HG02840 (cell line): ENCODE results near the gene CASZ1.

ENCODE experiments used
- ATAC-seq: cut with Tn5 transposase; IDR thresholded peaks from one replicate; pipeline ENCODE4 v1.9.1; 2021; ENCODE audit warnings: mild to moderate bottlenecking, moderate library complexity, moderate number of reproducible peaks; ENCODE audit not compliant: unreplicated experiment, low FRiP score

Gene CASZ1

DNA sequence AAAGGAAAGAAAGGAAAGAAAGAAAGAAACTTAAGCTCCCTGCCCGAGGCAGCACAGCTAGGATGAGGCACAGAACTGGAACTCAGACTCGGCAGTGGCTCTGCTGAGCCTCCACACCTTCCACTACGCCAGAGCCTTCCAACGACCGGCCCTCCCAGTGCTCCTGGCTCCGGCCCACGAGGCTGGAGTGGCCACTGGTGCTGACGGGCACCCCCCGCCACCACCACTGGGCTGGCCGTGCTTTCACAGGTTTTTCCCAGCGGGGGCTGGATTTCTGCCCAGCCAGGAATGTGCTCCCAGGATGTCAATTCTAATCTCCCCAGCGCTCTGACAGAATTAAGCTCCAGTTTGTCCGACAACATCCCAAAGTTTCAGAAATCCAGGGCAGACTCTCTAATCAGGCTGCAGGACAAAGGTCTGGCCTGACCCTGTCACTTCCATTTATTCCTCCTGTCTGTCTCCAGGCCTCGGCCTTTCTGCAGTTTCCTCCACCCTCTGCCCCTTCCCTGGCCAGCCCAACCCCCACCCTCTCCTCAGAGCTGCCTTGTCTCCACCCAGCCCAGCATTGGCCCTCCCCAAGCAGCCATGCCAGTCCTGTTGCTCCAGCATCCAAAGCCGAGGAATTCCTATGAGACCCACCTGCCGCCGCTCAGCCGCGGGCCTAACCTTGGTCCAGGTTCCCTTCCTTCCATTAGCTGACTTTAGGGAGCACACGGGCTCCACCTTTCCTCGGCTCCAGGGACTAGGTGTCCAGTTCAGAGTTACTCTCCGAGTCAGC is 81.9 kb downstream of the CASZ1 start:
- ATAC-seq = no peak

DNA sequence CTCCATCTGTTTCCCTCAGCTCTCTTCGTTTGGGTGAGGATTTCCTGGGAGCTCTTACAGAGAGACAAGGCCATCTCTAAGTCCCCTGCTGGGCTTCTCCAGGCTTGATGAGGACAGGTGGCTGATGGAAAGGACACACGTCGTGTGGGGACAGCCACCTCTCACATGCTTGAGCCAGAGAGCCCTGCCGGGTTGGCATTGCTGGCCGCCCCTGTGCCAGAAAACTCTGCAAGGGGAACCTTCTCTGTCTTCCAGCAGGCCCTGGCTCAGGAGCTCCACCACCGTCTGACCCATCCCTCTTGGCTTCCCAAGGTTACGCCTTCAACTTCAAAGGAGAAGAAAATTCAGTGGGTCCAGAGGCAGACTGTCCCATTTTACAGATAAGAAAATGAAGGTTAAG is 82.8 kb downstream of the CASZ1 start:
- no peak for ATAC-seq

DNA sequence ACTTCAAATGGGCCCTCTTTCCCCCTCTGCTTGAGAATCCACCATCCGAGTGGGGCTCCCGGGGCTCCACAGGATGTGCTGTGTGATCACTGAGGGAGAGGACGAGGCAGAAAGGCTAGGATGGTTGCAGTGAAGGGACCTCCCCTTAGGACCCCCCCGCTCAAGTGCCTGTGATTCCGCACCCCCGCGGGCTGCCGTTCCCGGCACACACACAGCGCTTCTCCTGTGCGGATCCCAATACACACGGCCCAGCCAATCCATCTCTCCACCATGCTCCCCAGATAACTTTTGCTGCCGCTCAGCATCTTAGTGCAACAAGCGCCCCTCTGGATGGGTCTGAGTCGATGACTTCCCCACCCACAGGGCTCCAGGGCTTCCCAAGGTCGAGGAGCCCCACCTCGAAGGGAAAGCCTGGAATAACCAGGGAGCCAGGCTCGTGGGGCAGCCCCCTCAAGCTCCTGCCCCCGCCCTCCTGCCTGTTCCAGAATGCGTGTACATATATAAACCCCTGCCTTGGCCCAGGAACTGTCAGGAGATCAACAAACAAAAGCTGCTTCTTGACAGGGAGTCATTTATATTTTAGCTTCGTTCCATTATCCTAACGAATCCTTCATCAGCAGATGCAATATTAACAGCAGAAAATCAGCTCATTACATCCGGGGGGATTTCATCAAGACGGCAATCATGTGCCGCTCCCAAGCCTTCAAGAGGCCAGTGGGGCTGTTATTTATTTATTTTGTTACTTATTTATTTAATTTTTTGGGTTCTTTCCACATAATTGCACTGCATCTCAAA is 83.7 kb downstream of the CASZ1 start:
- no peak for ATAC-seq

DNA sequence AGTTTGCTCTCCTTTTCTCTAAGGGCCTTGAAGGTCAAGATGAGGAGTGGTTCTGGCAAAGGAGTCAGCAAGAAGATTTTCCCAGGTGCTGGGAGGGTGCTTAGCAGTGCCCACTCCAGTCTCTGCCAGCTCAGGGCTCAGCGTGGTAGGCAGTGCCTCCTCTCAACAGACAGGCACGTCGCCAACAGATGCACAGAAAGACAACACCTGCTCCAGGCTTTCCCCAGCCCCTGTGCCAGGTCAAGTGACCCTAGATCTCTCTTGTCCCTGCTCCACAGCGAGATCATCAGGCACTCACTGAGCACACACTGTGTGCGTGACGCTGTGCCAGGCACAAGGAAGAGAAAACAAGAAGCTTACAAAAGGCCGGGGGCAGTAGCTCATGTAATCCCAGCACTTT is 86.0 kb downstream of the CASZ1 start:
- ATAC-seq = no peak

DNA sequence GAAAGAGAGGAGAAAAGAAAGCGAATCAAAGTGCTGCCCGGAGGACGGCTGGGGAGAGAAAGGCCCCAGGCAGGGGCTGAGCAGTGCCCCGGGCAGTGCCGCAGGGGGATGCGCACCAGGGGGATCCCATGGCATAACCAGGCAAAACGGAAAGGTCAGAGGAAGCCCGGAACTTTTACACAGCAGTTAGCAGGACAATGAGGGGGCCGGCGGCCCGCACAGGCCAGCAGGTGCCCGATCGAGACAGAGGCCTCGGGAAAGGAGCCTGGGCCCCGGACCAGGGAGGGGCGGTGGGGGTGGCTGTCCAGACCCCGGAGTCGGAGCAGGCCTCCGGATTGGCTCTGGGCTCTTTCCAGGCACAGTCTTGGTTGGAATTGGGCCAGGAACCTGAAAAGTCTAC is 86.8 kb downstream of the CASZ1 start:
- ATAC-seq = no peak

DNA sequence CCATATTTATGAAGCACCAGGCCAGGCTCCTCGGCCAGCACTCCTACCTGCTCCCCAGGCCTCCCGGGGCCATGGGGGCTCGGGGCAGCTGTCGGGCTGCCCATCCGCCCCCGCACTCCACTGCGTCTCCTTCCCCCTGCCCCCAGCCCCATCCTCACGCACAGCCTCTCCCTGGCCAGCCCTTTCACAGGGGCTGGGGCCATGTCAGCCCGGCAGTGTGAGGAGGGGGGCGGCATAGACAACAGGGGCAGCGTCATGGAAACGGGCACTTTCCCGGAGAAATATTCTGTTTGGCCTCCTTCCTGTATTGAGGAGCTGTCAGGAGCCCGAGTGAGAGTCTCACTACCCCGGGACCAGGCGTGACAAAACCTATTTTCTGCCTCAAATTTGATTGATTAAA is 87.3 kb downstream of the CASZ1 start:
- no peak for ATAC-seq

DNA sequence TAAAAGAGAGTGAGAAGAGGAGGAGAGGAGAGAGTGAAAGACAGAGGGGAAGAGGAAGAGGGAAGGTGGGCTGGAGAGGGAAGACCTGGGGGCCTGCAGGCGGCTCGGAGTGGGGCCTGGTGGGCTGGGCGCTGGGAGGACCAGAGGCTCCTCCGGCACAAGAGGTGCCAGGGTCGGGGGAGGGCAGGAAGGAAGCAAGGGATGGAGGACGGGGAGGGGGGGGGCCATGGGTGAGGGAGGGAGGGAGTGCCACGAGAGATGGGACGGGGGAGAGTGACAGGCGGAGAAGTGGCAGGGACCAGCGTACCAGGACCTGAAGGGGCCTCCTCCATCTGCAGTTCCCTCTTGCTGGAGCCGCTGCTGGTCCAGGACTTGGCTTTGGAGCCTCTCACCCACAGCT is 87.7 kb downstream of the CASZ1 start:
- no peak for ATAC-seq

DNA sequence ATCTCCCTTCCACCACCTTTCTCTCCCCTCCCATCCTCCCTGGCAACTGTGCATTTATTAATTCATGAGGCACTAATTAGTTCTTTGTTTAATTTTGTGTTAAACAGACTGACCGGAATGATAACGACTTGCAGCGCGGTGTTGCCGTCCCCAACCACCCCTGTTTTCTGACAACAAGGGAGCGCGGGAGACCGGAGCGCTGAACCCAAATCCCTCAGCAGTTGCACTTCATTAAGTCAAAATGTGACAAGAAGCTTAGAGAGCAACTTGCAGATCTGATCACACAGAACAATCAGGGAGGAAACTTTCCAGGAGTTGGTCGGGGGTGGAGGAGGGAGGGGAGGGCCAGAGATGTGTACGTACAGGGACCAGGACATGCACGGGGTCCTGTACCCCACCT is 89.2 kb downstream of the CASZ1 start:
- no peak for ATAC-seq

DNA sequence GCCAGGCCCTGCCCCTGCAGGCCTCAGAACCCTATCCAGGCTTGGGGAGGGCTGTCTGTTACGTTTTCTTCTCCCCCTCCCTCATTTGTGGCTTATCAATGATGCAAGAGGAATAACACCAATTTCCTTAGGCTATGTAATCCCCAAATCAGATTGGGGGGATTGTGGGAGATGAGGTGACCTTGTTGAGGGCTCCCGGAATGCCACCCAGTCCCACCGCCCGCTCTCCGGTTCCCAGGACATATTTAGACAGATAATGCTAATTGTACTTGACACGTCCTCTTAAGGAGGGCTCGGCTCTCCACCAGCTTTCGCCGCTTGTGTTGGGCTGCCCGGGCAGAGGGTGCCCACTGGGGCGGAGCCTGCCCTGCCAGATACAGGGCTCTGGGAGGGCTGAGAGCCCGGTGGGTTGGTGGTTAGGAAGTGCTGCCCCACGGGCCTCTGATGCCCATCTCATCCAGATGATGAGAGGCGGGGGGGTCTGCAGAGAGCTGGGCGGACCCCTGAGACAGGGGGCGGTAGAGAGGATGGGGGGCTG is 90.0 kb downstream of the CASZ1 start:
- ATAC-seq = no peak

DNA sequence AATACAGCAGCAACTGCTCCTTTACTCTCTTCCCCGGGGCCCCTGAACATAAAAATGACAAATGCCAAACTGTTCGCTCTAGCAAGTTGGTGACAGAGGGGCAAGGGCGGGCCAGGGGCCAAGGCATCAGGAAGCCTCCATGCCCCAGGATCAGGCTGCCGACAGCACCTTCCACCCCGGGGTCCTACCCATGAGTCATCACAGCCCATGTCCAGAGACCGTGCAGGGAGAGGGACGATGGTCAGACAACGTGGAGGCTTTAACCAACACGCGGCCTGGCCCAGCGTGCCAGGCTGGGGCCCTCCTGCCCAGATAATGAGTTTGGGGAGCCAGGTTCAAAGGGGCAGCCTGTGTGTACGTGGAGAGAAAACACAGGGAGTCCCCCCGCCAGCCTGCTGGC is 90.5 kb downstream of the CASZ1 start:
- ATAC-seq = no peak

DNA sequence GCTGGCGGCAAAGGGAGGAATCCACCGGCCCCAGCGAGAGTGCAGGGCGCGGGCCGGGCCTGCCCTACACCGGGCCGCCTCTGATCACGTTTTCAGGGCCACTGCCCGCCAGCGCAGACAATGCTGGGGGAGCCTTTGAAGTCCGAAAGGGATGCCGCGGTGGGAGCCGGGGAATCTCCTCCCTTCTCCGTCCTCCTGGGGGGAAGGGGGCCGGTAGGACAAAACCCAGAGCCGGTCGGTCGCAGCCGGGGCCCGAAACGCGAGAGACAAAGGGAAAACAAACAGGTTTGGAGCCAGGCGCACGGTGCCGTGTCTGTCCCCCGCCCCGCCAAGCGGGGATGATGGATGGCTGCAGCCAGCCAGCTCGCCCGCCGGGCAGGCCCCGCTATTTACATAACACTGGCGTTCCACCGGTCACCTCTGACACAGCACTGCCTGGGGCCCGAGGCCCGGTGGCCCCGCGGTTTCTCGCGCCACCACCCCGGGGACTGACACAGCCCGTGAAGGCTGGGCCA is 92.0 kb downstream of the CASZ1 start:
- ATAC-seq = no peak

DNA sequence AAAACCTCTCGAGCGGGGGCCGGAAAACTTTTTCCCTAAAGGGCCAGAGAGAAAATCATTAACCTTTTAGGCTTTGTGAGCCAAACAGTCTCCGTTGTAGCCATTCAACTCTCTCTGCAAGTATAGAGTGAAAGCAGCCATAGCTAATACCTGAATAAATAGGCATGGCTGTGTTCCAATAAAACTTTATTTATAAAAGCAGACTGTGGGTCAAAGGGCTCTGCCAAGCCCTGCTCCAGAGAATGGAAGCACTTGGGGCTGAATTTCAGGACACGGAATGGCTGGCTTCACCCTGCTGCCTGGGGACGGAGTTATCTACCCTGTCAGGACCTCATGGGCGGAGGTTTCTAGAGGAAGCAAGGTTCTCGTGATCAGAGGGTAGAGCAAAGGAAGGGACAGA is 92.7 kb downstream of the CASZ1 start:
- ATAC-seq = no peak

DNA sequence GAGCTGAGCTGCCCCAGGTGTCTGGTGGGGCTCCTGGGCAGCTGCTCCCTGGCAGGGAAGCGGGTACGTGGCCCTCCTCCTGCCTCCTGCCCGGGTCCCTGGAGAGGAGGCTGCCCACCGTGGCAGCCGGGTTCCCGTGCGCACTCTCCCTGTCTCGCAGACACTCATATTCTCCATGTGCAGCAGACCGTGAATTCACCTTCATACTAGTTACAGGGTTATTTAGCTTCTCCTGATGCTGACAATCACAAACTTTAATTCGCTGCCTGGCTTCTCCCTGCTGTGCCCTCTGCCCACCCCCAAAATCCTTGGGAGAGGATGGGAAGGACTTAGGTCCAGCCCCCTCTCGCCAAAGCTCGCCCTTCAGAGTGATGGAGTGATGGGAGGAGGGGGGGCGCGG is 95.3 kb downstream of the CASZ1 start:
- no peak for ATAC-seq

DNA sequence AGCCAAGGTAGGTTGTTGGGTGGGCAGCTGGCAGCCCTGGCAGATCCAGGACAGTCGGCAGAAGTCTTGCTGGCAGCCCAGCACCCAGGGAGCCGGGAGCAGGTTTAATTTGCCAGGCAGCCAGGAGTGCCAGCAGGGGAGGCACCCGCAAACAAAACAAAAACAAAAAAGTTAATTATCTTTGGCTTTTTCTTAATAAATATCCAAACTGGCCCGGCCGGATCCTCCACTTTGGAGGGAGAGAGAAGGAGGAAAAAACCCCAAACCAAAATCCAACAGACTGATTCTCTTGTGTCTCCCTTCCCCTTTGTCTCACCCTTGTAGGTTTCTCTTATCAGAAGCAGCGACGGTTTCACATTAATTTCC is 97.0 kb downstream of the CASZ1 start:
- ATAC-seq = no peak

DNA sequence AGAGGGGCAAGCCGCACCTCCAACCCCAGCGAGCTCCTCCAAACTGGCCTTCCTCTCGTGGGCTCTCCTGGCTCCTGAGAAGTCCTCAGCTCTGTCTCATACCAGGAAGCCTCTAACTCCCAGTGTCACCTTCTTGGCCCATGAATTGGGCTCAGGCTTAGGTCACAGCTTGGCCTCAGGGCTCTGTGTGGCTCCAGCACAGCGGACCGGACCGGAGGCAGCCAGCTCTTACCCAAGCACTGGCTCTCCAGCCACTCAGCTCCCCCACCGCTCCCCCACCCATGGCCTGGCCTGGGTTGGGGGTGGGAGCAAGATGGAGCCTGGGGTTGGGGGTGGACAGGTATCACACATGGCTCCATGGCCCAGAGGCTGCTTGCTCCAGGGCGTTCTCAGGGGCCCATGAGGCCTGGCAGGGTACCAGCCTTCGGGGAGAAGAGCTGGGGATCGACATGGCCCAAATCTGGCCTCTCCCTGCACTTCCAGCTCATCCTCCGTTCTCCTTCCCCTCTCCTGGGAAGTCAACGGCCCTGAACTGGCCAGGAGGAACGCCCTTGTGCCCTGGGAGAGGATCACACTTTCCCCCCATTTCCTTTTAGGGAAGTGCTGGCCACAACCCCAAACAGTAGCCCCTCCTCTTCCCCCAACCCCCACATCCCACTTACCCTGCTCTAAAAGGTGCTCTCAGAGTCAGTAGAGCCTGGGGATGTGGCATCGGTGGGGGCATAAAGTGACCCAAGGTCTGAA is 97.5 kb downstream of the CASZ1 start:
- ATAC-seq = no peak

DNA sequence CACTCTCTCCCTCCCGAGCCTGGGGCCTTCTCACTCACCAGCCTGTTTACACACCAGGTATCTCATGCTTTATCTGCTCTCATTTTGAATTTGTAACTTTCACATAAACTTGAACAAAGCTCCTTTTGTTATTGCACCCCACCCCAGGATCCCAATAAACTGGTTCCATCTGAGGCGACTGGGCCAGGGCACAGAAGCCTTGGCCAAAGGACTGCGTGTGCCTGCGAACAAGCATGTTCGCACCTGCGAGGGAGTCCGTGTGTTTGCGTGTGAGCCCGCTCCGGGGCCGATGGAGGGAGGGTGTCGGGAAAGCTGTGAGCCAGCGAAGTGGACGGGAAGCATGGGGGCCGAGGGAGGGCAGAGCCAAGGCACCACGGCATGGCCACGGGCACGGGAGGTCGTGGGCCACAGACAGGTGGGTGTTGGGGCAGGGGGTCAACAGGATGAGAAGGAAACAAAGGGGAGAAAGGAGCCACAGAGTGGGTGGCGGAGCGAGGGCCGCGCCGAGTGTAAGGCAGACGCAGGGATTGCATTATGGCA is 98.8 kb downstream of the CASZ1 start:
- ATAC-seq = no peak

DNA sequence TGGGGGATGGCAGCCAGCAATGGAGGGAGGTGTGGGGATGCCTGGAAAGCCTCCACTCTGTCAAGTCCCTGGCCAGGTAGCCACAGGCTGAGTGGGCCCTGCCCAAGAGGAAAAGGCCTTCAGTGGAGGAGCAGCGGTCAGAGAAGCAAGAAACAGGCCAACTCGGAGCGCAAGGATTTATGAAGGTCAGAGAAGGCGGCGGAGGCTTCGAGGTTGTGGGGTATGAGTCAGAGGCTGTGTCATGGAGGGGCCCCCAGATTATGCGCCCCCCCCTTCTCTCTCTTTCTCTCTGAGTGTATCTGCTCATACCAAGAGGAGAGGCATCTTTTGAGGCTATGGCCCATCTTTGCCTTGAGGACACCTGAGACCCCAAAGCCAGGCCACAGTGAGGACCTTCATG is 99.5 kb downstream of the CASZ1 start:
- ATAC-seq = no peak

DNA sequence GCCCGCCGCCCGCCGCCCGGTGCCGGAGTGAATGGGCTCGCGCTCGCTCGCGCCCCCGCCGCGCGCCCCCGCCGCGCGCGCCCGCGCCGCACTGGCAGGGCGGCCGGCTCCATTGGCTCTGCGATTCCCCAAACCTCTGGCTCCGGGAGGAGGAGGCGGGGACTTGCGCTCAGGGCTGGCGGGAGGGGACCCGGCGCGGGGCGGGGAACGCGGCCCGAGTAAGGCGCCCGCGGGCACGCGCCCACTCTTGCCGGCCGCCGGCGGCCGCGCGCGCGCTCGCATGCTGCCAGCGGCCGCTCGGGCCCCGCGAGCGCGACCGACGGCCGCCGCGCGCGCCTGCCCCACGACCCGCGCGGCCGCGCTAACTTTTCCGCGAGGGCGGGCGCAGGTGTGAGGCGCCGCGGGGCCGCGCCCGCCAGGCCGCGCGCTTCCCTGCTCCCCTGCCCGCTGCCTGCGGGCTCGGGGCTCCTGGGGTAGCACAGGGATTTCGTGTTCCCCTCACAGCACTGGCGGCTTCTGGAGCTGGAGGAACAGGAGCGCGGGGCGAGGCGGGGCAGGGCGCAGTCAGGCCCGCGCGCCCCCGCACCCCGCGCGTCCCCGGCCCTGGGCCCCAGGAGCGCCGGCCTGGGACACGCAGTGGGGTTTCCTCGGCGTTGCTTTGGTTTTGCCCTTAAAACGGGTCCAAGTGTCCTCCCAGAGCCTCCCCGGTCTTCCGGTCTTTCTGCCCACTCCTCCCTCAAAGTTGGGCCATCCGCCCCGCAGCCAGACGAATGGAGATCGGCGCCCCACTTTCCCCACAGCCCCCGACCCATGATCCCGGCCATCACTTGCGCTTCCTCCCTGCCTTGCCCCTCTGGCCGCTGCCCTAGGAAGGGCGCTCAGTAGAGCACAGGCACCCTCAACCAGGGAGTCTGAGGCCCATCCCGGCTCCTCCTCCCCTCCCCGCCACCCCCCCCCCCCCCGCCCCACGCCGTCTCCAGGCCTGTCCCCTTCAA is 101.5 kb downstream of the CASZ1 start:
- ATAC-seq = peak; percentile 48

DNA sequence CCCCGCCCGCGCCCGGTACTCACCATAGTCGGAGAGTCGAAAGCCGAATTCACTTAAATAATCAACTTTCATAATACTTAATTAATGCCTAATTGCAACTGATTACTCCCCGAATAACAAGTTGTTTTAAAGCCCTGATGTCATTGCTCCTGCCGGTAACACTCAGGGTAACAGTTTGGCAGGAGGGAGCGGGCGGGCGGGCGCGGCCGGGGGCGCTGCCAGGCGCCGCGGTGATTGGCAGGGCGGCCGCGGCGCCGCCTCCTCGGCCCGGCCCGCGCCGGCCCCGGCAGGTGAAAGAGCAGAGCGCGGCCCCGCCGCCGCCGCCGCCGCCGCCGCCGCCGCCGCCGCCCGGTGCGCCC is 102.2 kb downstream of the CASZ1 start:
- ATAC-seq = peak; percentile 37
